HG02610 (cell line): Measurements from ENCODE around the gene WNT5A.

Source experiments
- ATAC-seq: cut with Tn5 transposase; IDR thresholded peaks from one replicate; pipeline ENCODE4 v1.9.1; 2021; ENCODE audit warnings: mild to moderate bottlenecking, moderate library complexity; ENCODE audit not compliant: unreplicated experiment

WNT5A gene

GRCh38 chr3:55486857-55487380 is at the start of gene WNT5A:
Gene WNT5A, minus strand, starts transcription at chr3:55487306. Its CDS starts 321 bp downstream, at chr3:55486985.
- no peak for ATAC-seq

GRCh38 chr3:55534876-55535275 is 47.8 kb upstream of the WNT5A start:
- ATAC-seq: no peak

DNA sequence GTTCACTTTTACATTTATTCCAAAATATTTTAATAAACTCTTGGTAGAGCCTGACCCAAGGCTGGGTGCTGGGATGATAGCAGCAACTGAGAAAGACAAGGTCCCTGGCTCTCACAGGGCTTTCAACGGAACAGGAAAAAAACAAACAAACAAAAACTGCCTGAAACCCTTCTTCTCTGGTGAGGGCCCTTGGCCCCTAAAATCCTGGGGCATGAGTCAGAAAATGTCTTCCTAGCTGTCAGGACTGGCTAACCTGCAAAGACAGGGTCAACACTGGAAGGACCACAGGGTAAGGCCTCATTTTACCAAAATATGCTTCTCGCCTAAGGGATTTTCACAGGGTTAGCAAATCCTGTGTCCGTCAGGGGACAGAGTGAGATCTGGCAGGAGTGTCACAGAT is 45.7 kb upstream of the WNT5A start:
- no peak for ATAC-seq

GRCh38 chr3:55531321-55531720 is 44.2 kb upstream of the WNT5A start:
- no peak for ATAC-seq

DNA sequence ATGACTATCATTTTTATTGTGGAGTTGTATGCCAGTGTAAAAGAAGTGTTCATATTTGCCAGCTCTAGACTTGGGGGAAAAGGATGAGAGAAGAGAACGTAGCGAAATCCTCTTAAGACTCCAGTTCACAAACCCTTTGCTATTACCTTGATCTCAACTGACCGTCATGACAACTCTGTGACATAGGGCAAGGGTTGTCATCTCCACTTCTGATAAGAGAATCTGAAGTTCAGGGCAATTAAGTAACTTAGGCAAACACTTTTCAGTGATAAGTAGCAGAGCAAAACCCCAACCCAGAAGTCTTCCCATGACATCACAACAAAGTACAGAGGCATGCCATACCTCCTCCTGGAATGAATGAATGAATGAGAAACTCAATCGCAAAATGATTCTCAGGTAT is 40.3 kb upstream of the WNT5A start:
- ATAC-seq: no peak

- ATAC-seq: no peak
These were observed 39.4 kb upstream of the WNT5A start for GRCh38 chr3:55526332-55527030.

GRCh38 chr3:55525436-55525835 is 38.3 kb upstream of the WNT5A start:
- ATAC-seq: no peak

GRCh38 chr3:55524565-55525244 is 37.6 kb upstream of the WNT5A start:
- no peak for ATAC-seq

GRCh38 chr3:55523471-55523870 is 36.4 kb upstream of the WNT5A start:
- no peak for ATAC-seq

DNA sequence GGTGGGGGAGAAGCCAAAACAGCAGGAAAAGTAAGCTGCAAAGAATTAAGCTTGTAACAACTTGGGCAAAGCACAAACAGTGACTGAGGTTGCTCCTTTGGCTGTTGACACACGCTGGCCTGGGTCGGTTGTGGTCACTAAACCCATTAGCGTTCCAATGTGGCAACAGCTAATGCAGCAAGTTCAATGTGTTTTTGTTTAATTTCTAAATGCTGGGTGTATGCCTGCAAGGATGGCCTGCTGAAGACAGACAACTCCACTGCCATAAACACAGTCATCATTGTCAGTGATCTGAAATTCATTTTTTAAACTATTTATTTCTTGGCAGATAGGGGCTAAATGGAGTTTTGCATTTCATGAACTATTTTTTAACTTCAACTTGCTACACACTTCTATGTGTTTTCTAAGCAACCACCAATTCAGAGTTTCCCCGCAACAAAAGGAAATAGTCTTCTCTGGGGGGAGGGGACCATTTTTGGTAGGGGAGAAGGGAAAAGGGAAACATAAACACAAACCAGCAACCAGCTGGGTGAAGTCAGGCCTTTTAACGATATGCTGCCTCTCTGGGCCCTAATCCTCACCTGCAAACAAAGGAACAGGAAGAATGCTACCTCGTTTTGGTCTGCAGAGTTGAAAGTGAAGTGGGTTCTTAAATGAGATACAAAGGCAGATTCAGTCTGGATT is 34.8 kb upstream of the WNT5A start:
- ATAC-seq: no peak

DNA sequence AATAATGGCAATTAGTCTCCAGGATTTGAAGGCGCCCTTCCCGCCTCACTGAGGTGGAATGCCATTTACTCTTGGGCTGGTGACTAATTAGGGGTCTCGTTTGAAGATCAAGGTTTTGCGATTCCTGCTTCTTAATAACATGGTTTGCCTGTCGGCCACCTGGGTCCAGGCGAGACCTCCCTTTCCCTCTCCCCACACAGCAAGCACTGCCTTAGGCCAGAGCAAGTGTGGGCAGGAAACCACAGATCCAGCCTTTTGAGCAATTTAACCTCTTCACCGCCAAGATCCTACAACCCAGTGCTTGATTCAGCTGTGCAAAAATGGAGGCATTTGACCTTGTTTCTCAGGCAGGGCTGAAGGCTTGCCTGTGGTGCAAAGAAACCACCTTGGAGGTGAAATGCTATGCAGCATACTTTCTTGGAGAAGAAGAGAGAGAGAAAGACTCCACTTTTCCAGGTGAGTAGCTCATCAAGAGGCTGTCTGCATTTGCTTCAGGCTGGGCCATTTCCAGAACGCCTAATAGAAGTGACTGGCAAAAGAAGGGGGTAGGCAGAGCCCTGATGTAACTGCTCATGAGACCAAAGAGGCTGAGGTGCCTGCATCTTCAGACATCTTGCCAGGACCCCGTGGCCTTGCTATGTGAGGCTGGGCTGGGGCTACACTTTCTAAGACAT is 34.1 kb upstream of the WNT5A start:
- no peak for ATAC-seq

DNA sequence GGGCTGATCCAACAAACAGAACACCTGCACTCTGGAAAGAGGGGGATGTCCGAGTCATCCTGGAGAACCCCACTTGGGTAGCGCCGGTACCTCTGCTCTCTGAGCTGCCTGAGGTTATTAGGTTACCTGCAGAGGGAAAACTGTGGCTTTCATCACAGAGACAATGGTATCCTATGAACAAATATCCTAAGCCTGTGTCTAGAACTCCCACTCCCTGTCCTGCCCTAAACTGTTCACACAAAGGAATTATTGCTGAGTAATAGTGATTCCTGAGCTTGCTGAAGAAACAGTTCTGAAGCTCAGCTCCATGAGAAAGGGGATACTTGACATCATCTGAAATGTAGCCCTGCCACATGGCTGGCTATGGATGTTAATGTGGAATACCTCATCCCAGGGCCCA is 31.9 kb upstream of the WNT5A start:
- ATAC-seq: no peak

GRCh38 chr3:55518451-55518850 is 31.3 kb upstream of the WNT5A start:
- no peak for ATAC-seq

GRCh38 chr3:55516392-55517030 is 29.4 kb upstream of the WNT5A start:
- ATAC-seq: no peak

DNA sequence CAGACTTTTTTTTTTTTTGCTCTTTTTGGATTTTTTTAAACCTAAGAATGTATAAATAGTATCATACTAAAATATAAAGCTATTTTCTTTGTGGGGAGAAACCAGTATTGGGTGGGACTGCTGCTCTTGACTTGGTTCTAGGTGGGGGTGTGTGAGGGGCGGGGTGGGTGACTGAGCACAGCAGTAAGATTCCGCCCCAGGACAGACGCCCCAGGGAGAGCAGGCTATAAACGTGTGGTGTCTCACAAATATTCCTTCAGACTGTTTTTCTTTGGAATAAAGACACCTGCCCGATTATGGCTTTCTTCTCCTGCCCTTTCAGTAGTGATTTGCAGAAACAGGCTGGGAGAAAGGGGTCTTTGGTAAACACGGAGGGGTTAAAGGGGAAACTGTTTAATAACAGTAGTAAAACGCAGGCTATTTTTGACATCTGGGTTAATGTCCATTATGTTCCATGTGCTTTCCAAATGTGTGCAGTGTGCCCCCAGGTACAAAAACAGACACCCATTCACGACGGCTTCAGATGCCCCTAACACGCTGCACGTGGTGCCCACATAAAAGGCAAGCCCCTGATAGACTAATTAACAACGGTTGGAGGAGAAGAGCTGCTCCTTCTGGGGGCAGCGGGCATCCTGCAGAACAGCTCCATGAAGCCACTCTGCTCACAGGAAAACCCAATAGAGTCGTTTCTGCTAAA is 28.6 kb upstream of the WNT5A start:
- ATAC-seq: no peak

DNA sequence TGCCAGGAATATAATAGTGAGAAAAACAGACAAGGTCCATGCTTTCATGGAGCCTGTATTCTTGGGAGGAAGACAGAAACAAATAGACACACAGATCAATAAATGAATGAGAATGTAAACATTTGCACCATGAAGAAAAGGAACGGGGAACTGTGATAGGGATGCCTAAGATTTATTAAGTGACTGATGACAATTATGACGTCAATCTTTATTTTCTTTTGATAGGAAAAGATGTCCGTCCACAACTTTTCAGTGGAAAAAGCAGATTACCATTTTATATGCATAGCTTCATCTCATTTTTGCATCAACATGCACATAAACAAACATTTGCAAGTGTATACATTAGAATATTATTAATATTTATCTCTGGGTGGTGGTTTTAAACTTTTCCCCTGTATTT is 27.9 kb upstream of the WNT5A start:
- no peak for ATAC-seq

GRCh38 chr3:55512571-55513343 is 25.7 kb upstream of the WNT5A start:
- no peak for ATAC-seq

- ATAC-seq: no peak
These were observed 24.9 kb upstream of the WNT5A start for GRCh38 chr3:55511895-55512570.

- ATAC-seq: no peak
These were observed 21.2 kb upstream of the WNT5A start for GRCh38 chr3:55508335-55508734.
